ENCODE results near the gene LUZP2.

- TF ChIP-seq, protein P1, sequence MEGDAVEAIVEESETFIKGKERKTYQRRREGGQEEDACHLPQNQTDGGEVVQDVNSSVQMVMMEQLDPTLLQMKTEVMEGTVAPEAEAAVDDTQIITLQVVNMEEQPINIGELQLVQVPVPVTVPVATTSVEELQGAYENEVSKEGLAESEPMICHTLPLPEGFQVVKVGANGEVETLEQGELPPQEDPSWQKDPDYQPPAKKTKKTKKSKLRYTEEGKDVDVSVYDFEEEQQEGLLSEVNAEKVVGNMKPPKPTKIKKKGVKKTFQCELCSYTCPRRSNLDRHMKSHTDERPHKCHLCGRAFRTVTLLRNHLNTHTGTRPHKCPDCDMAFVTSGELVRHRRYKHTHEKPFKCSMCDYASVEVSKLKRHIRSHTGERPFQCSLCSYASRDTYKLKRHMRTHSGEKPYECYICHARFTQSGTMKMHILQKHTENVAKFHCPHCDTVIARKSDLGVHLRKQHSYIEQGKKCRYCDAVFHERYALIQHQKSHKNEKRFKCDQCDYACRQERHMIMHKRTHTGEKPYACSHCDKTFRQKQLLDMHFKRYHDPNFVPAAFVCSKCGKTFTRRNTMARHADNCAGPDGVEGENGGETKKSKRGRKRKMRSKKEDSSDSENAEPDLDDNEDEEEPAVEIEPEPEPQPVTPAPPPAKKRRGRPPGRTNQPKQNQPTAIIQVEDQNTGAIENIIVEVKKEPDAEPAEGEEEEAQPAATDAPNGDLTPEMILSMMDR (conservative IDR thresholded peaks at IDR 0.05) = no peak
- TF ChIP-seq ZFX (IDR thresholded peaks at IDR 0.05) = no peak
Measured at GRCh38 chr11:24623121-24623520, 126.3 kb downstream of the LUZP2 start.
